ENCODE data around the gene PCDHA10.
"Not testable (repeated sequence)": the region's sequence is repeated elsewhere in the genome, so short reads cannot be mapped to it uniquely, and the experiment has no call there.

PCDHA10 gene

GRCh38 chr5:140842798-140843733 lies 12.6 kb upstream of the PCDHA10 start:
- DNase-seq: no peak

GRCh38 chr5:140848139-140849102 lies 7.3 kb upstream of the PCDHA10 start, which contains the start of gene PCDHA9:
Gene PCDHA9 (plus strand): TSS chr5:140848382. CDS start chr5:140848496, 114 bp downstream.
- not testable (repeated sequence) for DNase-seq

- DNase-seq: not testable (repeated sequence)
Measured at GRCh38 chr5:140849831-140850634, 5.7 kb upstream of the PCDHA10 start.

GRCh38 chr5:140857177-140857986 lies 1.7 kb downstream of the PCDHA10 start:
- DNase-seq: no peak

GRCh38 chr5:140857987-140858240 lies 2.2 kb downstream of the PCDHA10 start:
- DNase-seq: no peak

- no peak for DNase-seq
Measured at GRCh38 chr5:140862441-140863295, 7.0 kb downstream of the PCDHA10 start.

GRCh38 chr5:140868721-140869554 lies 13.2 kb downstream of the PCDHA10 start, which contains the start of gene PCDHA11:
Gene PCDHA11 (plus strand): TSS chr5:140868957. CDS start chr5:140869104, 147 bp downstream.
- DNase-seq: no peak

- DNase-seq: no peak
Measured at GRCh38 chr5:140869555-140869886, 13.8 kb downstream of the PCDHA10 start.

- no peak for DNase-seq
Measured at GRCh38 chr5:140870221-140871201, 14.8 kb downstream of the PCDHA10 start.

- DNase-seq: no peak
Measured at GRCh38 chr5:140875085-140876065, 19.7 kb downstream of the PCDHA10 start, which contains the start of gene PCDHA12. Gene PCDHA12 (plus strand): TSS chr5:140875308. CDS start chr5:140875473, 165 bp downstream.

- DNase-seq: not testable (repeated sequence)
Measured at GRCh38 chr5:140876541-140877261, 21.0 kb downstream of the PCDHA10 start.

GRCh38 chr5:140877262-140877581 lies 21.5 kb downstream of the PCDHA10 start:
- no peak for DNase-seq

- no peak for DNase-seq
Measured at GRCh38 chr5:140881889-140882590, 26.3 kb downstream of the PCDHA10 start, which contains the start of gene PCDHA13. Gene PCDHA13 (plus strand): TSS chr5:140882124. CDS start chr5:140882269, 145 bp downstream.

GRCh38 chr5:140882591-140882899 lies 26.8 kb downstream of the PCDHA10 start:
- no peak for DNase-seq

GRCh38 chr5:140883373-140883772 lies 27.7 kb downstream of the PCDHA10 start:
- DNase-seq: no peak
